ENCODE measurements around the gene BICRA.

BICRA gene

GRCh38 chr19:47693903-47694302 is 85.0 kb downstream of the BICRA start:
- TF ChIP-seq ZFP30 (CRISPR knock-in tag; IDR thresholded peaks at IDR 0.05) (no peak), TOX (CRISPR knock-in tag; IDR thresholded peaks at IDR 0.05; ENCODE audit: borderline replicate concordance) (no peak), ARNTL (CRISPR knock-in tag; IDR thresholded peaks at IDR 0.05; ENCODE audit: borderline replicate concordance, low read depth) (no peak), SNAI2 (CRISPR knock-in tag; IDR thresholded peaks at IDR 0.05) (no peak), PPARA (CRISPR knock-in tag; IDR thresholded peaks at IDR 0.05; ENCODE audit: borderline replicate concordance) (no peak), ZNF8 (CRISPR knock-in tag; IDR thresholded peaks at IDR 0.05) (no peak)
- TF ChIP-seq, protein P1, sequence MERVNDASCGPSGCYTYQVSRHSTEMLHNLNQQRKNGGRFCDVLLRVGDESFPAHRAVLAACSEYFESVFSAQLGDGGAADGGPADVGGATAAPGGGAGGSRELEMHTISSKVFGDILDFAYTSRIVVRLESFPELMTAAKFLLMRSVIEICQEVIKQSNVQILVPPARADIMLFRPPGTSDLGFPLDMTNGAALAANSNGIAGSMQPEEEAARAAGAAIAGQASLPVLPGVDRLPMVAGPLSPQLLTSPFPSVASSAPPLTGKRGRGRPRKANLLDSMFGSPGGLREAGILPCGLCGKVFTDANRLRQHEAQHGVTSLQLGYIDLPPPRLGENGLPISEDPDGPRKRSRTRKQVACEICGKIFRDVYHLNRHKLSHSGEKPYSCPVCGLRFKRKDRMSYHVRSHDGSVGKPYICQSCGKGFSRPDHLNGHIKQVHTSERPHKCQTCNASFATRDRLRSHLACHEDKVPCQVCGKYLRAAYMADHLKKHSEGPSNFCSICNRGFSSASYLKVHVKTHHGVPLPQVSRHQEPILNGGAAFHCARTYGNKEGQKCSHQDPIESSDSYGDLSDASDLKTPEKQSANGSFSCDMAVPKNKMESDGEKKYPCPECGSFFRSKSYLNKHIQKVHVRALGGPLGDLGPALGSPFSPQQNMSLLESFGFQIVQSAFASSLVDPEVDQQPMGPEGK (CRISPR knock-in tag; IDR thresholded peaks at IDR 0.05; ENCODE audit: borderline replicate concordance) = no peak
- no peak for ATAC-seq

DNA sequence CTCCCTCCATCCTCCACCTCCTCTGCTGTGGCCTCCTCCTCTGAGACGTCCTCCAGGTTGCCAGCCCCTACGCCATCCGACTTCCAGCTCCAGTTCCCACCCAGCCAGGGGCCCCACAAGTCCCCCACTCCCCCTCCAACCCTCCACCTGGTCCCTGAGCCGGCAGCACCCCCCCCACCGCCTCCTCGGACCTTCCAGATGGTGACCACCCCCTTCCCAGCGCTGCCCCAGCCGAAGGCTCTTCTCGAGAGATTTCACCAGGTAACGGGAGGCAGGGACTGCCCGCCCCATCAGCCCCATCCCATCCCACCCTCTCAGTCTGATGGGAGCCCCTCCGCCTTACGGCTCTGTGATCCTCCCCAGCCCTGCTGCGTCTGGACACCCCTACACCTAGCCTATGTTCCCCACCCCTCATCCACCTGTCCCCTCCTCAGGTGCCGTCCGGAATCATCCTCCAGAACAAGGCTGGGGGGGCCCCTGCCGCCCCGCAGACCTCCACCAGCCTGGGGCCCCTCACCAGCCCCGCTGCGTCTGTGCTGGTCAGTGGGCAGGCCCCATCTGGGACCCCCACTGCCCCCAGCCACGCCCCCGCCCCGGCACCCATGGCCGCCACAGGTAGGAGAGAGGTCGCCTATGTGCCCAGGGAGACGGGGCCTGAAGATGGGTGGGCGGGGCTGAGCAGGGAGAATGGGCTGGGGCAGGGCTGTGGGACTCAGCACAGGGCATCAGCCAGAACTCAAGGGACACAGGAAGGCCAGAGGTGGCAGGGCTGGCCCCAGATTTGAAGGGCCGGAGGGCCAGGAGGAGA is 85.7 kb downstream of the BICRA start:
- ATAC-seq = no peak
- TF ChIP-seq ZNF8 (CRISPR knock-in tag; IDR thresholded peaks at IDR 0.05) = no peak
- no peak for TF ChIP-seq PPARA (CRISPR knock-in tag; IDR thresholded peaks at IDR 0.05; ENCODE audit: borderline replicate concordance)
- no peak for TF ChIP-seq CSRNP3 (CRISPR knock-in tag; IDR thresholded peaks at IDR 0.05)
- TF ChIP-seq RARB (CRISPR knock-in tag; IDR thresholded peaks at IDR 0.05) = no peak
- TF ChIP-seq ZFP30 (CRISPR knock-in tag; IDR thresholded peaks at IDR 0.05) = no peak
- TF ChIP-seq, protein P1 (CRISPR knock-in tag; IDR thresholded peaks at IDR 0.05; ENCODE audit: borderline replicate concordance) = no peak
- no peak for TF ChIP-seq POU6F1 (CRISPR knock-in tag; IDR thresholded peaks at IDR 0.05; ENCODE audit: borderline replicate concordance, low read depth)
- TF ChIP-seq BACH2 (CRISPR knock-in tag; IDR thresholded peaks at IDR 0.05; ENCODE audit: borderline replicate concordance) = no peak
- TF ChIP-seq GLIS3 (CRISPR knock-in tag; IDR thresholded peaks at IDR 0.05) = no peak
- TF ChIP-seq ISL1 (CRISPR knock-in tag; IDR thresholded peaks at IDR 0.05) = no peak
- TF ChIP-seq ZNF565 (CRISPR knock-in tag; conservative IDR thresholded peaks at IDR 0.05; ENCODE audit: low read depth) = no peak
- no peak for TF ChIP-seq CSDC2 (CRISPR knock-in tag; IDR thresholded peaks at IDR 0.05)
- TF ChIP-seq TSHZ2 (CRISPR knock-in tag; IDR thresholded peaks at IDR 0.05) = no peak

GRCh38 chr19:47695533-47696262 is 86.8 kb downstream of the BICRA start:
- no peak for ATAC-seq
- TF ChIP-seq ZC3H10 (CRISPR knock-in tag; IDR thresholded peaks at IDR 0.05) = no peak

Measured in SK-N-SH treated with all-trans-retinoic acid at 6 μM for 48 hours (cell line).